ENCODE measurements around the gene TMEM220. TPM values are rescaled to one million over a fixed set of nuclear protein-coding genes. Genes with fewer than 3 reads are reported as not detected.

TMEM220 gene
- total RNA-seq, 1 experiment from 2014 or later: 3.9 TPM

DNA sequence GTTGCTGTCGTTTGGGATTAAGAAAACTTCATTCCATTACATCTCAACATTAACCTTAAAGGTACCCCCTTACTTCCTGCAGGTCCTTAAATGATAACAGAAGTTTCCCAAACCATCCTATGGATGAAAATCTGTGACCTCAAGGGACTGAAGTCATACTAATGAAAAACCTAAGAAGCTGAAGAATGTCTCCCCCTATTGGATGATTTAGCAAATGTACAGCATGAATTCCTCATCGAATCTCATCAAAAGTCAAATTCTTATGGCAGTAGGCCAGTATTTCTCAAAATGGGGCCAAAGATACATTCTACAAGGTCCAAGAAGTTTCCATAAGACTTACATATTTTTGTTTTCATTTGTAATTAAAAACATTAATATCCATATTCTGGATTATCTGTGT is 46.0 kb downstream of the TMEM220 start:
- no peak for ATAC-seq
- intact Hi-C loops (cut with micrococcal nuclease): no loop called here

DNA sequence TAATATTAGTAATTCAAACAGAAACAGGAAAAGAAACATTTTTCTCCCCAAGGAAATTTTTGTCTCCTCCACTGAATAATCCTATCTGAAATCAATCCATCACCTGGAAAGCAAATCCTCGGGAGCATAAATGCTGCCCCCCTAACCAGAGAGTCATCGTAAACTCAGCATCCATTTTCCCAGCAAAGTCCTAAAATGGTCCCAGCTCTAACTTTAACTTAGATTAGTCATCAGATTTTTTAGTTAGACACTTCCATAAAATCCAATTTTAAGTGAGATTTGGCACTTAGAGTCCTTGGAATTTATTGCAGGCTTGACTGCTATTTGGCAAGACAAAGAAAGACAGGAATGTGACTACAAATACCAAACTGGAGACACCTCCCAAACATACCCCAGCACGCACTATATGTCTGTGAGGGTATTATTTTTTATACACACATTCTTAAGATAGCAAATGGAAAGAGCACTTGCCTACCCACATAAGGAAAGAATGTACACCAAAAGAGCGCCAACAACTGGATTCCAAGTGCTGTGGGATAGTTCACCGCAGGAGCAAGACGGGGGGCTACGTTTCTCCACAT is 47.9 kb downstream of the TMEM220 start:
- Histone ChIP-seq H3K9me3 (ENCODE audit: low read length) (no peaks in the 10 kb centered on the region), H2AFZ (ENCODE audit: low read length) (no peak overlapping the region), H3K36me3 (ENCODE audit: low read depth, low read length) (peaks cover 52% of the 10 kb centered on the region), H3K27me3 (ENCODE audit: low read length) (no peaks in the 10 kb centered on the region), H3K4me2 (ENCODE audit: low read length) (no peak overlapping the region), H3K4me1 (ENCODE audit: insufficient read depth, low read length) (no peaks in the 10 kb centered on the region), H3K27ac (ENCODE audit: low read length) (no peak overlapping the region), H3K9me2 (replicated peaks; ENCODE audit: low read length) (no peaks in the 10 kb centered on the region), H3K79me2 (ENCODE audit: low read length) (no peaks in the 10 kb centered on the region), H3K4me3 (ENCODE audit: low read length) (no peak overlapping the region), H3F3A (ENCODE audit: low read length, unreplicated experiment) (no peaks in the 10 kb centered on the region), H3K9ac (ENCODE audit: low read length) (no peak overlapping the region), H4K20me1 (ENCODE audit: low read length) (no peaks in the 10 kb centered on the region)
- intact Hi-C loops (cut with micrococcal nuclease): no loop called here
- TF ChIP-seq CTCF (conservative IDR thresholded peaks at IDR 0.05; ENCODE audit: low read depth, low read length) (no peak), EZH2 (IDR thresholded peaks at IDR 0.05; ENCODE audit: low read length, unreplicated experiment) (no peak), EZH2phosphoT487 (IDR thresholded peaks at IDR 0.05; ENCODE audit: borderline replicate concordance, low read length) (no peak)
- ATAC-seq (no peak), DNase-seq (no peak)
- CTCF ChIA-PET: no interaction called here
- POLR2A ChIA-PET (ENCODE audit: unreplicated experiment): no interaction called here
- no TSS peak for BruUV-seq (replicated peaks)

More for the DNA sequence above, 46.0 kb downstream of the TMEM220 start:
- H3K27me3 ChIP-seq (ENCODE audit: low read length): no peaks in the 10 kb centered on the region
- no peak overlapping the region for H3K4me2 ChIP-seq (ENCODE audit: low read length)
- H2AFZ ChIP-seq (ENCODE audit: low read length): no peak overlapping the region
- H3K9ac ChIP-seq (ENCODE audit: low read length): no peak overlapping the region
- CTCF ChIA-PET: no interaction called here
- H3K79me2 ChIP-seq (ENCODE audit: low read length): peaks cover 16% of the 10 kb centered on the region; the same call in 1 of the 2 replicates
- H3K9me2 ChIP-seq (replicated peaks; ENCODE audit: low read length): no peaks in the 10 kb centered on the region
- DNase-seq: peak; percentile 33
- no peaks in the 10 kb centered on the region for H3F3A ChIP-seq (ENCODE audit: low read length, unreplicated experiment)
- TF ChIP-seq EZH2phosphoT487 (IDR thresholded peaks at IDR 0.05; ENCODE audit: borderline replicate concordance, low read length) (no peak), CTCF (conservative IDR thresholded peaks at IDR 0.05; ENCODE audit: low read depth, low read length) (peak; percentile 62)
- no peaks in the 10 kb centered on the region for H3K4me1 ChIP-seq (ENCODE audit: insufficient read depth, low read length)
- H3K4me3 ChIP-seq (ENCODE audit: low read length): no peak overlapping the region
- no peak overlapping the region for H3K27ac ChIP-seq (ENCODE audit: low read length)
- no TSS peak for BruUV-seq (replicated peaks)
- peaks cover 49% of the 10 kb centered on the region for H3K36me3 ChIP-seq (ENCODE audit: low read depth, low read length)
- no peaks in the 10 kb centered on the region for H3K9me3 ChIP-seq (ENCODE audit: low read length)
- POLR2A ChIA-PET (ENCODE audit: unreplicated experiment): no interaction called here
- no peaks in the 10 kb centered on the region; the same call in 1 of the 2 replicates for H4K20me1 ChIP-seq (ENCODE audit: low read length)

- Histone ChIP-seq H3K27ac (ENCODE audit: low read length) (no peak overlapping the region), H3K79me2 (ENCODE audit: low read length) (no peaks in the 10 kb centered on the region), H3K4me3 (ENCODE audit: low read length) (no peak overlapping the region), H3K9me2 (replicated peaks; ENCODE audit: low read length) (no peaks in the 10 kb centered on the region), H3K4me2 (ENCODE audit: low read length) (no peak overlapping the region), H3K4me1 (ENCODE audit: insufficient read depth, low read length) (no peaks in the 10 kb centered on the region), H3K9ac (ENCODE audit: low read length) (no peak overlapping the region), H3K27me3 (ENCODE audit: low read length) (no peaks in the 10 kb centered on the region), H2AFZ (ENCODE audit: low read length) (no peak overlapping the region), H3K9me3 (ENCODE audit: low read length) (no peaks in the 10 kb centered on the region), H4K20me1 (ENCODE audit: low read length) (no peaks in the 10 kb centered on the region), H3F3A (ENCODE audit: low read length, unreplicated experiment) (no peaks in the 10 kb centered on the region), H3K36me3 (ENCODE audit: low read depth, low read length) (peaks cover 7% of the 10 kb centered on the region; the same call in 1 of the 2 replicates)
- TF ChIP-seq EZH2 (IDR thresholded peaks at IDR 0.05; ENCODE audit: low read length, unreplicated experiment) (no peak), CTCF (conservative IDR thresholded peaks at IDR 0.05; ENCODE audit: low read depth, low read length) (no peak)
- DNase-seq: no peak
- BruUV-seq (replicated peaks): no TSS peak
- ChIA-PET CTCF (no interaction called here), POLR2A (ENCODE audit: unreplicated experiment) (no interaction called here)
- no peak for ATAC-seq
- intact Hi-C loops (cut with micrococcal nuclease): no loop called here
Measured at GRCh38 chr17:10674704-10675103, 55.1 kb downstream of the TMEM220 start.
